ENCODE data around the gene PCDHGA12.
"Not testable (repeated sequence)": the region's sequence is repeated elsewhere in the genome, so short reads cannot be mapped to it uniquely, and the experiment has no call there.

Gene PCDHGA12

GRCh38 chr5:141430332-141431113 lies at the start of gene PCDHGA12:
Gene PCDHGA12, plus strand, starts transcription at chr5:141430507. Its CDS starts 253 bp downstream, at chr5:141430760.
- no peak for DNase-seq

DNA sequence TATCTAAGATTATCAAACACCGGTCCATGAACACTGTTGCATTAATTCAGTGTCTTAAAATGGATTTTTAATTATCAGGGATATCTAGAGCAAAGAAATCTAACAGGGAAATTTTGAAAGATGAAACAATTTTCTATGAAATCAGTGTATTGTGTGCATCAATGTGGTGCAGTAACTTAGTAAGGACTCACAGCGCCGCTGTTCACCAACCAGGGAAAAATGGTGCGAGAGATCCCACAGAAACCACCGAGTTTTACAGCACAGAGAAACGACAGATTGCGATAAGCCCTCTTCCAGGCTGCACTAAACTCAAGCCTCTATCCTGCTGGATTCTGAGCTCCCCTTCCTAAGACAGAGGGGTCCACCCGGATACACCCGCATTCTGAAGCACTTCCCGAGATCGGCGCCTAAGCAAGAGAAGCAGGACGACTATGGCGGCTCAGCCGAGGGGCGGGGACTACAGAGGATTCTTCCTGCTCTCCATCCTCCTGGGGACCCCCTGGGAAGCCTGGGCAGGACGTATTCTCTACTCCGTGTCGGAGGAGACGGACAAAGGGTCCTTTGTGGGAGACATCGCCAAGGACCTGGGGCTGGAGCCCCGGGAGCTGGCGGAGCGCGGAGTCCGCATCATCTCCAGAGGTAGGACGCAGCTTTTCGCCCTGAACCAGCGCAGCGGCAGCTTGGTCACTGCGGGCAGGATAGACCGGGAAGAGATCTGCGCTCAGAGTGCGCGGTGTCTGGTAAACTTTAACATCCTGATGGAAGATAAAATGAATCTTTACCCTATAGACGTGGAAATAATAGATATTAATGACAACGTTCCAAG lies 47.6 kb upstream of the PCDHGA12 start, which contains the start of gene PCDHGA7:
PCDHGA7 (plus strand) TSS at position 274 of the 826 bp plus-strand sequence; CDS start at position 432, 158 bp downstream.
- no peak for DNase-seq

DNA sequence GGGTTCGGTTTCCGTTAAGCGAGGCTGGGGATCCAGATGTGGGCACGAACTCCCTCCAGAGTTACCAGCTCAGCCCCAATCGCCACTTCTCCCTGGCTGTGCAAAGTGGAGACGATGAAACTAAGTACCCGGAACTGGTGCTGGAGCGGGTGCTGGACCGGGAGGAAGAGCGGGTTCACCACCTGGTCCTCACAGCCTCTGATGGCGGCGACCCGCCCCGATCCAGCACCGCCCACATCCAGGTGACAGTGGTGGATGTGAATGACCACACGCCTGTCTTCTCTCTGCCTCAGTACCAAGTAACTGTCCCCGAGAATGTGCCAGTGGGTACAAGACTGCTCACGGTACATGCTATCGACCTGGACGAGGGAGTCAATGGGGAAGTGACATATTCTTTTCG lies 47.0 kb upstream of the PCDHGA12 start:
- no peak for DNase-seq

DNA sequence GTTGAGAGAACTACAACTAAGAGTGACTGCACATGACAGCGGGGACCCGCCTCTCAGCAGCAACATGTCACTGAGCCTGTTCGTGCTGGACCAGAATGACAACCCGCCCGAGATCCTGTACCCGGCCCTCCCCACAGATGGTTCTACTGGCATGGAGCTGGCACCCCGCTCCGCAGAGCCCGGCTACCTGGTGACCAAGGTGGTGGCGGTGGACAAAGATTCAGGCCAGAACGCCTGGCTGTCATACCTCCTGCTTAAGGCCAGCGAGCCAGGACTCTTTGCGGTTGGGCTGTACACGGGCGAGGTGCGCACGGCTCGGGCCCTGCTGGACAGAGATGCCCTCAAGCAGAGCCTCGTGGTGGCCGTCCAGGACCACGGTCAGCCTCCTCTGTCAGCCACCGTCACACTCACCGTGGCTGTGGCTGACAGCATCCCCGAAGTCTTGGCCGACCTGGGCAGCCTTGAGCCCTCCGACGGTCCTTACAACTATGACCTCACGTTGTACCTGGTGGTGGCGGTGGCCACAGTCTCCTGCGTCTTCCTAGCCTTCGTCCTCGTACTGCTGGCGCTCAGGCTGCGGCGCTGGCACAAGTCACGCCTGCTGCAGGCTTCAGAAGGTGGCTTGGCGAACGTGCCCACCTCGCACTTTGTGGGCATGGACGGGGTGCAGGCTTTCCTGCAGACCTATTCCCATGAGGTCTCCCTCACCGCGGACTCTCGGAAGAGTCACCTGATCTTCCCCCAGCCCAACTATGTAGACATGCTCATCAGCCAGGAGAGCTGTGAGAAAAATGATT lies 45.6 kb upstream of the PCDHGA12 start:
- DNase-seq: no peak

DNA sequence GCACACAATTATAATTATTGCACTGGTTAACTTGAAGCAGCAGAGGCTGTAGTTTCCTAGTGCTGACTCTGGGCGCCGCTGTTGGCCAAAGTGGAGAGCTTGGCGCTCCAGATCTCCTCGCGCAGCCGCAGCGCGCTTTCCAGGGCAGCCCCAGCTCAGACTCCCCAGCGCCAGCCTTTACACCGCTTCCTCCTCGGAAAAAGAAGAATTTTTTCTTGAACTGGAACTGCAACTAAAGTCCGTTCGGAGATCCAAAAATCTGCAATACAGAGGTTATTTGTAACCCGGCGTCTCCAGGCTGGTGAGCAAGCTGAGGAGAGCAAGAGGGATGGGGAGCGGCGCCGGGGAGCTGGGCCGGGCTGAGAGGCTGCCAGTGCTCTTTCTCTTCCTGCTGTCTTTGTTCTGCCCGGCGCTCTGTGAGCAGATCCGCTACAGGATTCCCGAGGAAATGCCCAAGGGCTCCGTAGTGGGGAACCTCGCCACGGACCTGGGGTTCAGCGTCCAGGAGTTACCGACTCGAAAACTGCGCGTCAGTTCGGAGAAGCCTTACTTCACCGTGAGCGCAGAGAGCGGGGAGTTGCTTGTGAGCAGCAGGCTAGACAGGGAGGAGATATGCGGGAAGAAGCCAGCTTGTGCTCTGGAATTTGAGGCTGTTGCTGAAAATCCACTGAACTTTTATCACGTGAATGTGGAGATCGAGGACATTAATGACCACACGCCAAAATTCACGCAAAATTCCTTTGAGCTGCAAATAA lies 42.6 kb upstream of the PCDHGA12 start, which contains the start of gene PCDHGB4:
PCDHGB4 (plus strand) TSS at position 142 of the 755 bp plus-strand sequence; CDS start at position 329, 187 bp downstream.
- not testable (repeated sequence) for DNase-seq

- no peak for DNase-seq
Observed at GRCh38 chr5:141388661-141389060, 41.6 kb upstream of the PCDHGA12 start.

DNA sequence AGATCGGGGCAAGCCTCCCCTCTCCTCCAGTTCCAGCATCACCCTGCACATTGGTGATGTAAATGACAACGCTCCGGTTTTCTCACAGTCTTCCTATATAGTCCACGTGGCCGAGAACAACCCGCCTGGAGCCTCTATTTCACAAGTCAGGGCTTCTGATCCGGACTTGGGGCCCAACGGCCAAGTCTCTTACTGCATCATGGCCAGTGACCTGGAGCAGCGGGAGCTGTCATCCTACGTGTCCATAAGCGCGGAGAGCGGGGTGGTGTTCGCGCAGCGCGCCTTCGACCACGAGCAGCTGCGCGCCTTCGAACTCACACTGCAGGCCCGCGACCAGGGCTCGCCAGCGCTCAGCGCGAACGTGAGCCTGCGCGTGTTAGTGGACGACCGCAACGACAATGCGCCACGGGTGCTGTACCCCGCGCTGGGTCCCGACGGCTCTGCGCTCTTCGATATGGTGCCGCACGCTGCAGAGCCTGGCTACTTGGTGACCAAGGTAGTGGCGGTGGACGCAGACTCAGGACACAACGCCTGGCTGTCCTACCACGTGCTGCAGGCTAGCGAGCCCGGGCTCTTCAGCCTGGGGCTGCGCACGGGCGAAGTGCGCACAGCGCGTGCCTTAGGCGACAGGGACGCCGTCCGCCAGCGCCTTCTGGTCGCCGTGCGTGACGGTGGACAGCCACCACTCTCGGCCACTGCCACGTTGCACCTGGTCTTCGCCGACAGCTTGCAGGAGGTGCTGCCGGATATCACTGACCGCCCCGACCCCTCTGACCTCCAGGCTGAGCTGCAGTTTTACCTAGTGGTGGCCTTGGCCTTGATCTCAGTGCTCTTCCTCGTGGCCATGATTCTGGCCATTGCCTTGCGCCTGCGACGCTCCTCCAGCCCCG lies 40.9 kb upstream of the PCDHGA12 start:
- no peak for DNase-seq

DNA sequence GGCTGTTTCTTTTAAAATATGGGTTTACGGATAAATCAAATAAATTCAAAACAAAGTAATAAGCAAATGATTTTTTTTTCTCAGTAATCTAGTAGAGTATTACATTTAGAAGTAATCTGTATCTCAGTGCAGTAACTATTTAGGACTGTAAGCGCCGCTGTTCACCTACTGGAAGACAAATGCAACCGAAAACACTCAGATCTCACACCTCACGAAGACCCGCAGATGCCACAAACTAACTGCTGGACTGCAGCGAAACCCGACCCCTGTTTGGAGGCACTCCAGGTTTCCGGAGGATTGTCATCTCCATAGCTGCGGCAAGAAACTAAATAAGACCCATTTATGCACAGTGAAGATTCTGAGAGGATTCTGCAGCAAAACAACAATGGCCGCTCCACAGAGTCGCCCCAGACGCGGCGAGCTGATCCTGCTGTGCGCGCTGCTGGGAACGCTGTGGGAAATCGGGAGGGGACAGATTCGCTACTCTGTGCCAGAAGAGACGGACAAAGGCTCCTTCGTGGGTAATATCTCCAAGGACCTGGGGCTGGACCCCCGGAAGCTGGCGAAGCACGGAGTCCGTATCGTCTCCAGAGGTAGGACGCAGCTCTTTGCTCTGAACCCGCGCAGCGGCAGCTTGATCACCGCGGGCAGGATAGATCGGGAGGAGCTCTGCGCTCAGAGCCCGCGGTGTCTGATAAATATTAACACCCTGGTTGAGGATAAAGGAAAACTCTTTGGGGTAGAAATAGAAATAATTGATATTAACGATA lies 37.7 kb upstream of the PCDHGA12 start, which contains the start of gene PCDHGA8:
PCDHGA8 (plus strand) TSS at position 205 of the 770 bp plus-strand sequence; CDS start at position 386, 181 bp downstream.
- DNase-seq: peak; percentile 27

GRCh38 chr5:141393267-141393666 lies 37.0 kb upstream of the PCDHGA12 start:
- DNase-seq: no peak

DNA sequence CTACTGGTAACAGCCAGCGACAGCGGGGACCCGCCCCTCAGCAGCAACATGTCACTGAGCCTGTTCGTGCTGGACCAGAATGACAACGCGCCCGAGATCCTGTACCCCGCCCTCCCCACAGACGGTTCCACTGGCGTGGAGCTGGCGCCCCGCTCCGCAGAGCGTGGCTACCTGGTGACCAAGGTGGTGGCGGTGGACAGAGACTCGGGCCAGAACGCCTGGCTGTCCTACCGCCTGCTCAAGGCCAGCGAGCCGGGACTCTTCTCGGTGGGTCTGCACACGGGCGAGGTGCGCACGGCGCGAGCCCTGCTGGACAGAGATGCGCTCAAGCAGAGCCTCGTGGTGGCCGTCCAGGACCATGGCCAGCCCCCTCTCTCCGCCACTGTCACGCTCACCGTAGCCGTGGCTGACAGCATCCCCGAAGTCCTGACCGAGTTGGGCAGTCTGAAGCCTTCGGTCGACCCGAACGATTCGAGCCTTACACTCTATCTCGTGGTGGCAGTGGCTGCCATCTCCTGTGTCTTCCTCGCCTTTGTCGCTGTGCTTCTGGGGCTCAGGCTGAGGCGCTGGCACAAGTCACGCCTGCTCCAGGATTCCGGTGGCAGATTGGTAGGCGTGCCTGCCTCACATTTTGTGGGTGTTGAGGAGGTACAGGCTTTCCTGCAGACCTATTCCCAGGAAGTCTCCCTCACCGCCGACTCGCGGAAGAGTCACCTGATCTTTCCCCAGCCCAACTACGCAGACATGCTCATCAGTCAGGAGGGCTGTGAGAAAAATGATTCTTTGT lies 35.7 kb upstream of the PCDHGA12 start:
- DNase-seq: not testable (repeated sequence)

DNA sequence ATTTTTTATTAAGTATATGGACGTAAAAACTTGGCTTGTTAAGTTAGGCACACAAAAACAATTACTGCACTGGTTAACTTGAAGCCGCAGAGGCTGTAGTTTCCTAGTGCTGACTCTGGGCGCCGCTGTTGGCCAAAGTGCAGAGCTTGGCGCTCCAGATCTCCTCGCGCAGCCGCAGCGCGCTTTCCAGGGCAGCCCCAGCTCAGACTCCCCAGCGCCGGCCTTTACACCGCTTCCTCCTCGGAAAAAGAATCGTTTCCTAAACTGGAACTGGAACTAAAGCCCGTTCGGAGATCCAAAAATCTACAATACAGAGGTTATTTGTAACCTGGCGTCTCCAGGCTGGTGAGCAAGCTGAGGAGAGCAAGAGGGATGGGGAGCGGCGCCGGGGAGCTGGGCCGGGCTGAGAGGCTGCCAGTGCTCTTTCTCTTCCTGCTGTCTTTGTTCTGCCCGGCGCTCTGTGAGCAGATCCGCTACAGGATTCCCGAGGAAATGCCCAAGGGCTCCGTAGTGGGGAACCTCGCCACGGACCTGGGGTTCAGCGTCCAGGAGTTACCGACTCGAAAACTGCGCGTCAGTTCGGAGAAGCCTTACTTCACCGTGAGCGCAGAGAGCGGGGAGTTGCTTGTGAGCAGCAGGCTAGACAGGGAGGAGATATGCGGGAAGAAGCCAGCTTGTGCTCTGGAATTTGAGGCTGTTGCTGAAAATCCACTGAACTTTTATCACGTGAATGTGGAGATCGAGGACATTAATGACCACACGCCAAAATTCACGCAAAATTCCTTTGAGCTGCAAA lies 32.4 kb upstream of the PCDHGA12 start, which contains the start of gene PCDHGB5:
PCDHGB5 (plus strand) TSS at position 192 of the 796 bp plus-strand sequence; CDS start at position 373, 181 bp downstream.
- not testable (repeated sequence) for DNase-seq

- DNase-seq: no peak
Observed at GRCh38 chr5:141398608-141399007, 31.7 kb upstream of the PCDHGA12 start.

DNA sequence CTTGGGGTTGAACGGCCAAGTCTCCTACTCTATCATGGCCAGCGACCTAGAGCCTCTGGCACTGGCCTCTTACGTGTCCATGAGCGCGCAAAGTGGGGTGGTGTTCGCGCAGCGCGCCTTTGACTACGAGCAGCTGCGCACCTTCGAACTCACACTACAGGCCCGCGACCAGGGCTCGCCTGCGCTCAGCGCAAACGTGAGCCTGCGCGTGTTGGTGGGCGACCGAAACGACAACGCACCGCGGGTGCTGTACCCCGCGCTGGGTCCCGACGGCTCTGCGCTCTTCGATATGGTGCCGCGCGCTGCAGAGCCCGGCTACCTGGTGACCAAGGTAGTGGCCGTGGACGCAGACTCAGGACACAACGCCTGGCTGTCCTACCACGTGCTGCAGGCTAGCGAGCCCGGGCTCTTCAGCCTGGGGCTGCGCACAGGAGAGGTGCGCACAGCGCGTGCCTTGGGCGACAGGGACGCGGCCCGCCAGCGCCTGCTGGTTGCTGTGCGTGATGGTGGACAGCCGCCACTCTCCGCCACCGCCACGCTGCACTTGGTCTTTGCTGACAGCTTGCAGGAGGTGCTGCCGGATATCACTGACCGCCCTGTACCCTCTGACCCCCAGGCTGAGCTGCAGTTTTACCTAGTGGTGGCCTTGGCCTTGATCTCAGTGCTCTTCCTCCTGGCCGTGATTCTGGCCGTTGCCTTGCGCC lies 30.6 kb upstream of the PCDHGA12 start:
- no peak for DNase-seq

GRCh38 chr5:141402553-141403243 lies 27.6 kb upstream of the PCDHGA12 start, which contains the start of gene PCDHGA9:
Gene PCDHGA9, plus strand, starts transcription at chr5:141402778. Its CDS starts 175 bp downstream, at chr5:141402953.
- DNase-seq: peak; percentile 5

- no peak for DNase-seq
Observed at GRCh38 chr5:141403387-141403786, 26.9 kb upstream of the PCDHGA12 start.

GRCh38 chr5:141407790-141408505 lies 22.4 kb upstream of the PCDHGA12 start, which contains the start of gene PCDHGB6:
Gene PCDHGB6, plus strand, starts transcription at chr5:141408021. Its CDS starts 182 bp downstream, at chr5:141408203.
- not testable (repeated sequence) for DNase-seq
